ENCODE data around the gene PMPCB.
A peak's percentile ranks its signal among the peaks of the same experiment; 100 is the strongest.

Gene PMPCB

GRCh38 chr7:103336761-103337160 is 39.5 kb downstream of the PMPCB start:
- DNase-seq, result no peak

DNA sequence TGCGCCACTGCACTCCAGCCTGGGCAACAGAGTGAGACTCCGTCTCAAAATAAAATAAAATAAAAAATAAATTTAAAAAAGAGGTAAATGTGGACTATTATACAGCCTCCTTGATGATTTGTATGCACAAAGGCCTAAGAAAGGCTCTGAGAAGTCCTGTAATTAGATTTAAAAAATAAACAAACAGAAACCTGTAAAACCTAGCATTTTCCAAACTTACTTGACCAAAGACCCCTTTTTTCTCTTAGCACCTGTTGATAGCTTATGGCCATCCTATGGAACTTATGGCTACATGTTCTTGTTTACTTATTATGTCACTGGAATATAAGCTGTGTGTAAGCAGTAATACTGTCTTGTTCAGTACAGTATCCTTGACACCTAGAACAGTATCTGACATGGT is 41.6 kb downstream of the PMPCB start:
- DNase-seq, result no peak

DNA sequence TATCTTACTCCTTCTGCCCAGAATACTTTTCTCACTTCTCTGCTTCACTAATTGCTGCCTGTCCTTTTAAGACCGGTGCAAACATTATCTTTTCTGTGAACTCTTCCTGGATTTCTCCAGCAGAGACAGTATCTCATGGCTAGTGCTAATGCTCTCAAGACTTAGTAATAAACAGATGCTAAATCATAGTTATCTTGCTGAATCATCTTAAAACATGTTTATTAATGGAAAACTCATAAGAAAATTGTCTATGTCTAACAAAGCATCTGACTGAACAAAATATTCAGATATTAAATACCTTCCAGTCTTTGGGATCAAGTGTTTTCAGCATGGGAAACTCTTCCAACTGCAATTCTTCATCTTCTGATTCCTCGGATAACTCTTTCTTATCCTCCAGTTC is 44.2 kb downstream of the PMPCB start:
- DNase-seq, result no peak

DNA sequence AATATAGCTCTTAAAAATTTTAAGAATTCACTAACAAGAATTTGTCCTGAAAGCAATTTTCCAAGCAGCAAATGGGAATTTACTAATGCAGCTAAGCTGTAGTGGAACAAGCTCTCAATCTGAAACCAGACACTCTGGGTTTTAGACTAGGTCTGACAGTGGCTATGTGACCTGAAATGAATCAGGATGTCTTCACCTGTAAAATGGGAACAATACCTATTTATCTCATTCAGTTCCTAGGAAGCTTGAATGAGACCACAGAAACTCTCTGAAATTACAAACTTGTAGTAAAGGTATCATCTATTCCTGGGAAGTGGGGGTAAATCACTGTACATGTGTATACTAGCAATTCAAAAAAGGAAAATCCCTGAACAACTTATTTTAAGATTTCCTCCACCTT is 46.1 kb downstream of the PMPCB start:
- DNase-seq, result no peak

- DNase-seq, result no peak
These were observed 46.7 kb downstream of the PMPCB start for GRCh38 chr7:103343758-103344452.

DNA sequence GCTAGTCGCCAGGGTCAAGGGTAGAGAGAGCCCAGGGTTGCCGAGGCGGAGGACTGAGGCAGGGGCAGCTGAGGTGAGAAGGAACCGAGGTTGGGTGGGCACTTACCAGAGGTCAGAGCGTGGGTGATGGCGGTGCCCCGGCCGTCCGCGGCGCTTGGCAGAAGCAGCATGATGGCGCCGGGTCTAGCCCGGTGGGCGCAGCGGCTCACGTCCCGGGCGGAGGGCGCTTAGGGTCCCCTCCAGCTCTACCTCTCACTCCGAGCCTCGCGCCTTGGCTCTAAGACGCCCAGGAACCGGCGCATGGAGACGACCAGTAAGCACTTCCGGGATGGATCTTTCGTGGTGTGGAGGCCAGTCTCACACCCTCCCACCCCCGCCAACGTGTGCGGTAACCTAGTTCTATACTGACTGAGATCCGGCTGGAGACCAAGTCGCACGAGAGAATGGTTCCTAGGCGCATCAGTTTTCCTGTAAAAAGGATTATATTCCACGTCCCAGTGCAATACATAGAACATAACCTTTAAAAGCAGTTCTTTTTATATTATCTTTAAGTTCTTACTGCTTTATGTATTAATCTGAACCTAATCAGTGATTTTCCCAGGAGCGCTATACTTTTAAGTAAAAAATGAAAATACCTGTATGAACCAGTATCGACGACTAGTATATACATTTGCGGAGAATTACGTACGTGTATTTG is 47.4 kb downstream of the PMPCB start, which contains the start of gene DNAJC2:
Gene DNAJC2 (minus strand): TSS at position 315 of the 697 bp plus-strand sequence. CDS start 145 bp downstream, at position 170.
- peak; percentile 72 to 87 for DNase-seq

GRCh38 chr7:103346396-103346795 is 49.2 kb downstream of the PMPCB start:
- DNase-seq, result no peak

DNA sequence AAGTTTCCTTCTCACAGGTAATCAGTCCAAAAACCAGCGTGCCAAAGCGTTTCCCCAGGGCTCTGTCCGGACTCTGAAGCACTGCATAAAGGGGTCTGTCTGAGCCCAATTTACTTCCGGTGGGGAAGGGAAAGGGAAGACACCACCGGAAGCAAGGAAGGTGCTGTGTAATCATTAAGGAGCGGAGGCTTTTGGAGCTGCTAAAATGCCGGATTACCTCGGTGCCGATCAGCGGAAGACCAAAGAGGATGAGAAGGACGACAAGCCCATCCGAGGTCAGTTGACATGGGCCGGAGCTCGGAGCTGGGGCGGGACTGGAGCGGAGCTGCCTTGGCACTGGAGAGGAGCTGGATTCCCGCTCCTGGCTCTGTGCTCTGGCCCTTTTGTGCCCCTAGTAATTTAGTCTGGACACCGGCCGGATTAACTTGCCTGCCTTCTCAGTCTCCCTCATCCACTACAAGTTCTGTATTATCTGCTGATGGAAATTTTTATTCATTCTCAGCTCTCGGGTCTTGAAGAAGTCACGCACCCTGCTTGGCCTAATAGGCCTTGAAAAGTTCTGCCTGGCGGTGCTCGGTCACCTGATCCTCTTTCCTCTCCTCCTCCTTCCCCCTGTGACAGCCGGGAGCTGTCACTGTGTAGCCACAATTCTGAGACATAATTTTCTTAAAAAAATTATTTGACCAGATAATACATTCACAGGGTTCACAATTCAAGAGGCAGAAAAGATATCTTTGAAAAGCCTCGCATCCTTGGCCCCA is 50.5 kb downstream of the PMPCB start, which contains the start of gene PSMC2:
Gene PSMC2 (plus strand): TSS at position 137 of the 761 bp plus-strand sequence. CDS start 69 bp downstream, at position 206.
- DNase-seq, result peak; percentile 80 to 85

- no peak for DNase-seq
These were observed 51.2 kb downstream of the PMPCB start for GRCh38 chr7:103348452-103348851.

GRCh38 chr7:103348959-103349358 is 51.7 kb downstream of the PMPCB start:
- no peak for DNase-seq

- DNase-seq, result no peak
These were observed 52.6 kb downstream of the PMPCB start for GRCh38 chr7:103349805-103350204.
